ENCODE measurements around the gene PPP1R14B.

DNA sequence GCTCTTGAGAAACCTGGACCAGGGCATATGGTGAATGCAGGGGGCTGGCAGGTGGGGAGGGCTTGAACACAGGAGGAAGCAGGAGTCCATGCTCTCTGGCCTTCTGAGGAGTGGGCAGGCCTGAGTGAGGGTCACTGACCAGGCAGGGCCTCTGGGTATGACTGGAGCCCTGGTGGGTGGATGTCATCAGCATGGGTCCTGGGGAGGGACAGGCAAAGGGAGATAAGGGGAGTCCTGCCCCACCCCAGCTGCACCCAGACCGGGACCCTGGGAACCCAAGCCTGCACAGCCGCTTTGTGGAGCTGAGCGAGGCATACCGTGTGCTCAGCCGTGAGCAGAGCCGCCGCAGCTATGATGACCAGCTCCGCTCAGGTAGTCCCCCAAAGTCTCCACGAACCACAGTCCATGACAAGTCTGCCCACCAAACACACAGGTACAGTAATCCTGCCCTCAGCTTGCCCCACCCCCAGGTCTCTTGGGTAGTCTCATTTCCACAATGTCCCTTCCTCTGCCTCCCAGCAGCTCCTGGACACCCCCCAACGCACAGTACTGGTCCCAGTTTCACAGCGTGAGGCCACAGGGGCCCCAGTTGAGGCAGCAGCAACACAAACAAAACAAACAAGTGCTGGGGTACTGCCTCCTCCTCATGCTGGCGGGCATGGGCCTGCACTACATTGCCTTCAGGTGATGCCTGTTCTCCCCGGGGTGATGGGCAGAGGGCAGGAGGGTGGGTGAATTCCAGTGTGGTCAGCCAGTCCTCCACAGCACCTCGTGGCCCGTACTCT is 14.4 kb downstream of the PPP1R14B start:
- TF ChIP-seq, protein P1, sequence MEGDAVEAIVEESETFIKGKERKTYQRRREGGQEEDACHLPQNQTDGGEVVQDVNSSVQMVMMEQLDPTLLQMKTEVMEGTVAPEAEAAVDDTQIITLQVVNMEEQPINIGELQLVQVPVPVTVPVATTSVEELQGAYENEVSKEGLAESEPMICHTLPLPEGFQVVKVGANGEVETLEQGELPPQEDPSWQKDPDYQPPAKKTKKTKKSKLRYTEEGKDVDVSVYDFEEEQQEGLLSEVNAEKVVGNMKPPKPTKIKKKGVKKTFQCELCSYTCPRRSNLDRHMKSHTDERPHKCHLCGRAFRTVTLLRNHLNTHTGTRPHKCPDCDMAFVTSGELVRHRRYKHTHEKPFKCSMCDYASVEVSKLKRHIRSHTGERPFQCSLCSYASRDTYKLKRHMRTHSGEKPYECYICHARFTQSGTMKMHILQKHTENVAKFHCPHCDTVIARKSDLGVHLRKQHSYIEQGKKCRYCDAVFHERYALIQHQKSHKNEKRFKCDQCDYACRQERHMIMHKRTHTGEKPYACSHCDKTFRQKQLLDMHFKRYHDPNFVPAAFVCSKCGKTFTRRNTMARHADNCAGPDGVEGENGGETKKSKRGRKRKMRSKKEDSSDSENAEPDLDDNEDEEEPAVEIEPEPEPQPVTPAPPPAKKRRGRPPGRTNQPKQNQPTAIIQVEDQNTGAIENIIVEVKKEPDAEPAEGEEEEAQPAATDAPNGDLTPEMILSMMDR (IDR thresholded peaks at IDR 0.05; ENCODE audit: insufficient read depth, low read length) = no peak
- TF ChIP-seq, protein P2, sequence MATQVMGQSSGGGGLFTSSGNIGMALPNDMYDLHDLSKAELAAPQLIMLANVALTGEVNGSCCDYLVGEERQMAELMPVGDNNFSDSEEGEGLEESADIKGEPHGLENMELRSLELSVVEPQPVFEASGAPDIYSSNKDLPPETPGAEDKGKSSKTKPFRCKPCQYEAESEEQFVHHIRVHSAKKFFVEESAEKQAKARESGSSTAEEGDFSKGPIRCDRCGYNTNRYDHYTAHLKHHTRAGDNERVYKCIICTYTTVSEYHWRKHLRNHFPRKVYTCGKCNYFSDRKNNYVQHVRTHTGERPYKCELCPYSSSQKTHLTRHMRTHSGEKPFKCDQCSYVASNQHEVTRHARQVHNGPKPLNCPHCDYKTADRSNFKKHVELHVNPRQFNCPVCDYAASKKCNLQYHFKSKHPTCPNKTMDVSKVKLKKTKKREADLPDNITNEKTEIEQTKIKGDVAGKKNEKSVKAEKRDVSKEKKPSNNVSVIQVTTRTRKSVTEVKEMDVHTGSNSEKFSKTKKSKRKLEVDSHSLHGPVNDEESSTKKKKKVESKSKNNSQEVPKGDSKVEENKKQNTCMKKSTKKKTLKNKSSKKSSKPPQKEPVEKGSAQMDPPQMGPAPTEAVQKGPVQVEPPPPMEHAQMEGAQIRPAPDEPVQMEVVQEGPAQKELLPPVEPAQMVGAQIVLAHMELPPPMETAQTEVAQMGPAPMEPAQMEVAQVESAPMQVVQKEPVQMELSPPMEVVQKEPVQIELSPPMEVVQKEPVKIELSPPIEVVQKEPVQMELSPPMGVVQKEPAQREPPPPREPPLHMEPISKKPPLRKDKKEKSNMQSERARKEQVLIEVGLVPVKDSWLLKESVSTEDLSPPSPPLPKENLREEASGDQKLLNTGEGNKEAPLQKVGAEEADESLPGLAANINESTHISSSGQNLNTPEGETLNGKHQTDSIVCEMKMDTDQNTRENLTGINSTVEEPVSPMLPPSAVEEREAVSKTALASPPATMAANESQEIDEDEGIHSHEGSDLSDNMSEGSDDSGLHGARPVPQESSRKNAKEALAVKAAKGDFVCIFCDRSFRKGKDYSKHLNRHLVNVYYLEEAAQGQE (IDR thresholded peaks at IDR 0.05; ENCODE audit: insufficient replicate concordance, low read depth) = no peak
- TF ChIP-seq POLR2AphosphoS5 (IDR thresholded peaks at IDR 0.05; ENCODE audit: low read depth) (no peak), GABPA (IDR thresholded peaks at IDR 0.05; ENCODE audit: low read depth) (no peak), SPI1 (IDR thresholded peaks at IDR 0.05; ENCODE audit: borderline replicate concordance, low read depth) (no peak)
